SHP77 treated with DMSO at 0.1 percent for 48 hours (cell line): ENCODE data around the gene SINHCAF.
"Not testable (repeated sequence)": the region's sequence is repeated elsewhere in the genome, so short reads cannot be mapped to it uniquely, and the experiment has no call there.

Experiments used
- DNase-seq: peaks from one replicate; lab custom pipeline; 2025; lab: John Stamatoyannopoulos, UW

Gene SINHCAF

DNA sequence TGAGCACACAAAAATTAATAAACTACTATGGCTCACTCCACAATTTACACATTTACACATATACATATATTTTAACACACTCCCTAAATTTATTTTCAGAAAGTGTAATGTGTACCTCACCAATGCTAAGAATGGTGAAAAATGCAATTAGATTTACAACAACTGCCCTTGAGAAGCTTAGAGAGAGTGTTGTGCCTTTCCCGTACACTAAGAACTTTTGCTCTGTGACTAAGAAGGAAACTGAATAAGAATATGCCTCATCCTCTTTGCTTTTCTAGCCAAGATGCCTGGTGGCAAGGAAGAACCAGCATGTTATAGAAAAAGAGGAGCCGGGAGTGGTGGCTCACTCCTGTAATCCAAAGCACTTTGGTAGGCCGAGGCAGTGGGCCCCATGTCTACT is 62.3 kb downstream of the SINHCAF start:
- no peak for DNase-seq

- no peak for DNase-seq
These were observed 64.2 kb downstream of the SINHCAF start for GRCh38 chr12:31261744-31262143.

GRCh38 chr12:31260840-31261239 is 65.1 kb downstream of the SINHCAF start:
- DNase-seq = no peak

DNA sequence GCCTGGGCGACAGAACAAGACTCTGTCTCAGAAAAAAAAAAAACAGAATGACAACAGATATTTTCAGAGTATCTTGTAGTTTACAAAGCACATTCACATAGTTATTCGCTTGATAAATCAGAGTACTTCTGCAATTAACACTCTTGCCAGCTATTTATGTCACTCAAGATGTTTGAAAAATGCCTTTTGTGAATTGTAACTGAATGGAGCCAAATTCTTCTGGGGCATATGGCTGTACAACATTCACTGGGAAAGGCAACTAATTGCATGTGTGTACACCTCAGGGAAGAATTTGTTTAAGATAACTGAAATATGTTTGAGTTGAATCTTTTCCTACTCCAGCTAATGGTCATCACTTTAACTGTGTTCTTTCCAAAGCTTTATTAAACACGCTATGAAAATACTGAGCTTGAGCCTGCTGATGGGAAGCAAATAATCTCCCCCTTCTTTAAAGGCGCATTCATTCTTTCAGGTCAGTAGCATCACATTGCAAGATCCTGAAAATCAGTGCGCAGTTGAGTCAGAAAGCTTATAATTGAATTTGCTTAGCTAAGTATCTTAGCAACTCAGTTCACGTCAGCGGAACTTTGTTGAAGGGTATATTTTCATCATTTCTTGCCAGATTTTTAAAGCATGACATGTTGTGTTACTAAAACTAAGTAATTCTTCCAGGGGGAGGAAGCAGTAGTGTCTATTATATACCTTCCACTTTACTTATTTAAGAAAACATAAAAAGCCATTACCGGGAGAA is 66.6 kb downstream of the SINHCAF start:
- DNase-seq = no peak

- no peak for DNase-seq
These were observed 68.2 kb downstream of the SINHCAF start for GRCh38 chr12:31257784-31258183.

DNA sequence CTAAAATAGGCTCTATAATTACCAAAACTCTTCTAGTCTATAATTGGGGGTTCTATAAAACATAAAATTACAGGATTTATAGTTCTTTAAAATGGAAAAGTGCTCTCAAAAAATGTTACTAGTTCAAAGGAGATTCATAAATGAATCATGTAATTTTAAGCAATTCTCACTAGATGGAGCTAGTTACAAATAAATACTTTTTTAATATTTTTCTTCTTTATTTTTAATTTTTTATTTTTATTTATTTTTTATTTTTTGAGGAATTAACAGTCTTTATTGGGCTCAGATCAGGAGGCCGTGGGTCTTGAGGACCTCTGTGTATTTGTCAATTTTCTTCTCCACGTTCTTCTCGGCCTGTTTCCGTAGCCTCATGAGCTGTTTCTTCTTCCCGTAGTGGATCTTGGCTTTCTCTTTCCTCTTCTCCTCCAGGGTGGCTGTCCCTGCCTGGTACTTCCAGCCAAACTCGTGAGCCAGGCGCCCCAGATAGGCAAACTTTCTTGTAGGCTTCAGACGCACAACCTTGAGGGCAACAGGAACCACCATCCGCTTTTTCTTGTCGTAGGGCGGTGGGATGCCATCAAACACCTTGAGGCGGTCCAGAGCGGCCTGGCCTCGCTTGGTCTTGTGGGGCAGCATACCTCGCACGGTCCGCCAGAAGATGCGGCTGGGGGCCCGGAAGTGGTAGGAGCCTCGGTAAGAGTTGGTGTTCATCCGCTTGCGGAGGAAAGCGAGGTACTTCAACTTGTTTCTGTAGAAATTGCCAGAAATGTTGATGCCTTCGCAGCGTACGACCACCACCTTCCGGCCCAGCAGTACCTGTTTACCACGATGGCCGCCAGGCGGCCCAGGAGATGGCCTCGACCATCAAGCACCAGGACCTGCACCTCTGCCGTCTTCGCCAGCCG is 74.0 kb downstream of the SINHCAF start:
- DNase-seq = peak; percentile 37

DNA sequence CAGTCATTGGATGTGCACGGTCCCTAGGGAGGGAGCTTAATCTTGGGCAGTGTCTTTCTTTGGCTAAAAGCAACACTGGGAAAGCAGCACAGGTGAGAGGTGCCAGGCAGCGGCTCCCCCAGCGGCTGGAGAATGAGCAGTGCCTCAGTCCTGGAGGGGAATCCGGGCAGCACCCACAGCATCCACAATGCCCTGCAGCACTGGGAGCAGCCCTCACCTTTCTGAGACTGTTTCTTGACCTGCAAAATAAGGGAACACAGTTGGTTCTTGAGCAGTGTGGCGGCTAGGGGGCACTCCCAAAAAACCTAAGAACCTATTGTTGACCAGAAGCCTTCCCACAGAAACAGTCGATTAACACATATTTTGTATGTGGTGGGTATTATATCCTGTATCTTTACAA is 75.8 kb downstream of the SINHCAF start:
- DNase-seq = no peak

- DNase-seq = no peak
These were observed 76.6 kb downstream of the SINHCAF start for GRCh38 chr12:31249356-31249755.

DNA sequence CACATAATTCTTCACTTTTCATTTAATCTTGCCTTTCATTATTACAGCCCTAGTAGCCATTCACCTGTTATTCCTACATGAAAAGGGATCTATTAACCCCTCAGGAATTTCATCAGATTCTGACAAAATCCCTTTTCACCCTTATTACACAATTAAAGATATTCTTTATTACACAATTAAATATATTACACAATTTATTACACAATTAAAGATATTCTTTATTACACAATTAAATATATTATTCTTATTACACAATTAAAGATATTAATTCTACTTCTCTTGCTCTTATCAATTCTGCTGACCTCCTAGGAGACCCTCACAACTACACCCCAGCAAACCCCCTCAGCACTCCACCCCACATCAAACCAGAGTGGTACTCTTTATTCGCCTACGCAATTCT is 77.1 kb downstream of the SINHCAF start:
- no peak for DNase-seq

DNA sequence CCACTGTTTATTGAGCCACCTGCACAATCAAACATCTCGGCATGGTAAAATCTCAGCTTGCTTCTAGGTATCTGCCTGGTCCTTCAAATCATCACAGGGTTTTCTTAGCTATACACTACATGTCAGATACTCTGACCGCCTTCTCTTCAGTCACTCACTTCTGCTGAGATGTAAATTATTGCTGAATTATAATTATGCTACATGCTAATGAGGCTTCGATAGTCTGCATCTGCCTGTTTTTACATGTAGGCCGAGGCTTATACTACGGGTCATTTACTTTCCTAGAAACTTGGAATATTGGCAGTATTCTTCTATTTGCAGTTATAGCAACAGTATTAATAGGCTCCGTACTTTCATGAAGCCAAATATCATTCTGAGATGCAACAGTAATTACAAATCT is 77.6 kb downstream of the SINHCAF start:
- DNase-seq = no peak

DNA sequence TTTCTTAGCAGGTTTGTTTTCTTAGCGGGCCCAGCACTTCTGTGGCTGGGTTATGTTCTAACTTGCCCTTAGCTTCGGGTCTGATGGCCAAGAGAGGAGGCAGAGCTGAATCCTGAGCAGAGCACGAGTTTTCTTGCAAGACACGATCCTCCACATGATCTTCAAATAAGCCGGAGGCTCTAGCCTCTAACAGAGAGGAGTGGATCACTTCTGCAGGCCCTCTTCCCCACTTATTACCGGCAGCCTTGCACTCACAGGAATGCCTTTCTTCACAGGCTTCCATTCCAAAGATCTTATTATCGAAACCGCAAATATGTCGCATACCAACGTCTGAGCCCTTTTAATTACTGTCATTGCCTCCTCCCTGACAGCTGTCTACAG is 79.5 kb downstream of the SINHCAF start:
- DNase-seq = no peak

DNA sequence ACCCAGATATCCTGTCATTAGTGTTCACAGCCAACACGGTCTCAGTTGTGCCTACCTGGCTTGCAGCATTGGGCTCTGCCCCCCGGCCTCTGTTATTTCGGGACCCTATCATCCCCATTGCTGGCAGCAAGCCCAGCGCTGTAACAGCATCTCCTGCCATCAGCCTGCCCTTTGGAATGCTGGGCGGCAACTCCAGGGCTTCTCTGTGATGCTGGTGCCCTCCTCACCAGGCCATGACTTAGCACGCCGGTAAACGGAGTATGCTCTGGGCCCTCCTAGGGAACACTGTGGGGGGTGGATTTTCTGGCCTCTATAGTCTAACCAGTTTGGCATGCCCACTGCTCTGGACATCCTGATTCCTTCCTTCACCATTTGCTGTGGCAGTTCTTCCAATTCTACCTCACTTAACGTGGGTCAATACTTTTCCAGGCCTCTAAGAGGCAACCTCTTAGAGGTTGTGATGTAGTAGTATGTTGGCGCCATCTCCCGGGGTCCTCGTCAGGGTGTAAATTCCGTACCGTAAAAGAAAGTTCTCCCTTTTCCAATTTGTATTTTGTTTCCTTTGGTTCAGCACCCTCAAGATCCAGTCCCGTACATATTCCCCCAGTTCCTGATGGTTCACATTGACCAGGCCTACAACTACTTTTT is 80.0 kb downstream of the SINHCAF start:
- peak; percentile 76 for DNase-seq

- not testable (repeated sequence) for DNase-seq
These were observed 83.5 kb downstream of the SINHCAF start for GRCh38 chr12:31242418-31242817.

- DNase-seq = peak; percentile 93
These were observed 87.1 kb downstream of the SINHCAF start for GRCh38 chr12:31238764-31239387.

- not testable (repeated sequence) for DNase-seq
These were observed 87.6 kb downstream of the SINHCAF start for GRCh38 chr12:31238333-31238732.

DNA sequence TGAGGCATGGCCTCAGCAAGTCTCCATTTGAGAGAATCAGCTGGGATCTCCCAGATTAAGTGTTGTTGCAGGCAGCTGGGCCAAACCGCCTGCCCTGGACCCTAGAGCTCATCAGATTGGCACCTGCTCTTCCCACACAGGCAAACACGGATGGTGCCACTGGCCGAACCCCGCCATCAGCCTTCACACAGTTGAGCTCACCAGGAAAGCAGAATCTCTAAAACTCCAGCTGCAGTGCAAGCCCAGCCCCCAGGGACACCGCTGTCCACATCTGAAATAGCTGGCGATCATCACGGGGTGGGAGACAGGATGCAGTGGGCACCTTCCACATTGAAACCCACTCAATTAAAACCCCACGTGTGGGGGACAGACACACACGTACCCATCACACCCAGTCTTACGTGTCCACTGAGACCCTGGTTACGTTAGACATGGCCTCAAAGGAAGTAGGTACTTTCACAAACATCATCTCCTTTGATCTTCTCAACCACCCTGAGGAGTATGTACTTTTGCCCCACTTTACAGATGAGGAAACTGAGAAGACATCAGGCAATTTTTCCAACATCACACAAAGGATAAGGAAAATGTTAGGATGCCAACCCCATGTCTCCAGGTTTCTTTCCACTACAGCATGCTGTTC is 88.8 kb downstream of the SINHCAF start:
- peak; percentile 79 for DNase-seq

DNA sequence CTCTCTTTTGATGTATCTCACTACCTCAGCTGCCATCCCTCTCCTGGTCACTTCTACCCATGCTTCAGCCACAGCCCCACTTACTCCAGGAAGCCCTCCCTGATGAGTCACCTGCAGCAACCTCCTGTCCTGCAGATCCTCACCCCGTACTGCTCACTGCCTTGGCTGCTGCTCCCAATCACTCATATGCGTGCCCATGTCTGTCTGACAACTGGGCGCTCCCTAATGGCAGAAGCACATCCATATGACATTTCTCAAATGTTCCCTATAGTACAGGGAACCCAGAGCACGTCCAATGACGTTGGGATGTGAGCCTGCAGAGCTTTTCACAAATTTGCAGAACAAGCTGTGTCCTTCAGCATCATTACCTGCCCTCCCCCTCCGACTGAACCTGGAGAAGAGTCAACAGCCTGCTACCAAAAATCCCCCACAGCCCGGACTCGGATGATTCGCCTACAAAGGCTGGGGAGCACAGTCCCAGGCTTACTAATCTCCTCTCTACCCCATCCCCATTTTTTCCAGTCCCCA is 90.0 kb downstream of the SINHCAF start:
- peak; percentile 80 for DNase-seq

GRCh38 chr12:31234955-31235867 is 90.7 kb downstream of the SINHCAF start:
- DNase-seq = peak; percentile 99

GRCh38 chr12:31234053-31234840 is 91.7 kb downstream of the SINHCAF start:
- DNase-seq = peak; percentile 93
